Progenitor cell of endocrine pancreas (in vitro differentiated cells): ENCODE data around the gene SLC44A5. TPM values are rescaled to one million over a fixed set of nuclear protein-coding genes. Genes with fewer than 3 reads are reported as not detected.

Source experiments
- DNase-seq: peaks from one replicate; pipeline ENCODE4 v3.0.0; 2021; ENCODE audit warnings: low spot score; ENCODE audit not compliant: unreplicated experiment
- H3K27ac Mint-ChIP-seq: 2 replicates; pipeline ENCODE4 v1.8.0; 2021; ENCODE audit warnings: mild to moderate bottlenecking, moderate library complexity, mixed read lengths
- H3K27me3 Mint-ChIP-seq: 2 replicates; pipeline ENCODE4 v1.8.0; 2021; ENCODE audit warnings: mixed read lengths
- H3K36me3 Mint-ChIP-seq: 2 replicates; pipeline ENCODE4 v1.8.0; 2022; ENCODE audit warnings: mixed read lengths; ENCODE audit not compliant: insufficient read depth
- H3K4me1 Mint-ChIP-seq: 2 replicates; pipeline ENCODE4 v1.8.0; 2021; ENCODE audit warnings: low read depth, mixed read lengths
- H3K4me3 Mint-ChIP-seq: 2 replicates; pipeline ENCODE4 v1.8.0; 2021; ENCODE audit warnings: low read depth, mild to moderate bottlenecking, moderate library complexity, mixed read lengths
- H3K9me3 Mint-ChIP-seq: 2 replicates; pipeline ENCODE4 v1.8.0; 2021; ENCODE audit warnings: low read depth, mixed read lengths
- CTCF ChIP-seq: fragments of 200-600 bp; sonication (generic); IDR thresholded peaks from one replicate; pipeline ENCODE4 v1.5.0; 2021; ENCODE audit warnings: antibody characterized with exemption, mild to moderate bottlenecking; ENCODE audit not compliant: unreplicated experiment
- total RNA-seq: library from RNA; stranded (reverse); gene quantifications from 2 replicates; pipeline ENCODE4 v1.2.1, GENCODE V29; 2021

The SLC44A5 gene
- total RNA-seq, 1 donor from 2014 or later, result 8.8 TPM

- no peaks in the 10 kb centered on the region for H3K9me3 Mint-ChIP-seq
- no peak for DNase-seq
- H3K36me3 Mint-ChIP-seq, result no peaks in the 10 kb centered on the region
- no peaks in the 10 kb centered on the region for H3K4me1 Mint-ChIP-seq
- H3K4me3 Mint-ChIP-seq, result no peak overlapping the region
- no peak overlapping the region for H3K27ac Mint-ChIP-seq
- no peaks in the 10 kb centered on the region for H3K27me3 Mint-ChIP-seq
- no peak for TF ChIP-seq CTCF
Measured at GRCh38 chr1:75431843-75432242, 179.1 kb downstream of the SLC44A5 start.

GRCh38 chr1:75430526-75430925 lies 180.4 kb downstream of the SLC44A5 start:
- no peaks in the 10 kb centered on the region for H3K36me3 Mint-ChIP-seq
- no peak for TF ChIP-seq CTCF
- no peak overlapping the region for H3K4me3 Mint-ChIP-seq
- H3K27ac Mint-ChIP-seq, result no peak overlapping the region
- H3K4me1 Mint-ChIP-seq, result no peaks in the 10 kb centered on the region
- no peak for DNase-seq
- H3K27me3 Mint-ChIP-seq, result peaks cover 5% of the 10 kb centered on the region
- H3K9me3 Mint-ChIP-seq, result no peaks in the 10 kb centered on the region

- Mint-ChIP-seq H3K4me1 (peaks cover 17% of the 10 kb centered on the region), H3K9me3 (no peaks in the 10 kb centered on the region), H3K27me3 (peaks cover 5% of the 10 kb centered on the region), H3K4me3 (no peak overlapping the region), H3K36me3 (no peaks in the 10 kb centered on the region), H3K27ac (no peak overlapping the region)
- no peak for TF ChIP-seq CTCF
- DNase-seq, result no peak
Measured at GRCh38 chr1:75426688-75427087, 184.2 kb downstream of the SLC44A5 start.

GRCh38 chr1:75425001-75425650 lies 185.8 kb downstream of the SLC44A5 start:
- DNase-seq, result no peak
- Mint-ChIP-seq H3K36me3 (no peaks in the 10 kb centered on the region), H3K9me3 (no peaks in the 10 kb centered on the region), H3K4me3 (no peak overlapping the region), H3K4me1 (peaks cover 18% of the 10 kb centered on the region), H3K27ac (no peak overlapping the region), H3K27me3 (peaks cover 5% of the 10 kb centered on the region)
- TF ChIP-seq CTCF, result no peak

- Mint-ChIP-seq H3K4me1 (peaks cover 18% of the 10 kb centered on the region), H3K27ac (no peak overlapping the region), H3K36me3 (no peaks in the 10 kb centered on the region), H3K4me3 (no peak overlapping the region), H3K9me3 (no peaks in the 10 kb centered on the region), H3K27me3 (peaks cover 5% of the 10 kb centered on the region)
- DNase-seq, result no peak
- TF ChIP-seq CTCF, result peak; percentile 43
Measured at GRCh38 chr1:75423616-75424015, 187.3 kb downstream of the SLC44A5 start.
